ENCODE results near the gene LRP2. TPM values are rescaled to one million over a fixed set of nuclear protein-coding genes. Genes with fewer than 3 reads are reported as not detected.

The LRP2 gene
- total RNA-seq, 1 donor from 2014 or later = 1.00 TPM

DNA sequence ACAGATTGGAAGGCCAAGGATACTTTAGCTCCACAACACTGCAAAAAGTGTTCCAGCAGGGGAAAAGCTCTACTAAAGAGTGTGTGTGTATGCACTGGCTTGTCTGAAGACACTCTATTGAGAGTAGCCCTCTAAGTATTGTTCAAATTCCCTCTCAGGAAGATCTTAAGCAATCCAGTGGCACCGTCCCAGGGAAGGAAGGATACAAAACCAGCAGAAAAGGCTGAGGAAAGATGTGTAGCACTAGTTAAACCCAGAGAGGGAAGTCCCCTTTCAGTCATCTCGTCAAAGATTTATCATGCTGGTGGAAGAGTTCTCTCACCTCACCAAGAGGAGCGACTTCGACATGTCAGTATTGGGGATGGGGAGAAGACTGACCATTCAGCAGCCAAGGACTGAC, 242.5 kb downstream of the LRP2 start:
- FAIRE-seq (no peak), DNase-seq (ENCODE audit: low read depth) (no peak)
- H3K9me3 Mint-ChIP-seq (ENCODE audit: unreplicated experiment) = no peaks in the 10 kb centered on the region
- Histone ChIP-seq H3K9me3 (ENCODE audit: insufficient read depth, low read depth, low read length) (no peaks in the 10 kb centered on the region), H3K4me2 (ENCODE audit: low read length) (no peak overlapping the region), H3K27me3 (ENCODE audit: insufficient read depth, low read length) (no peaks in the 10 kb centered on the region), H4K20me1 (ENCODE audit: insufficient read depth, low read length) (no peaks in the 10 kb centered on the region), H3K27ac (ENCODE audit: low read depth, low read length) (peak overlapping the region; percentile 5), H3K9ac (ENCODE audit: low read length) (no peak overlapping the region), H3K79me2 (ENCODE audit: insufficient read depth, low read length) (no peaks in the 10 kb centered on the region), H2AFZ (ENCODE audit: low read depth, low read length) (no peak overlapping the region), H3K4me1 (ENCODE audit: insufficient read depth, low read length) (peaks cover 10% of the 10 kb centered on the region), H3K4me3 (ENCODE audit: insufficient read depth, low read depth, low read length) (no peak overlapping the region), H3K36me3 (ENCODE audit: insufficient read depth, low read length) (no peaks in the 10 kb centered on the region)
- peak overlapping the region; percentile 68 for H3K27ac Mint-ChIP-seq (ENCODE audit: unreplicated experiment)
- no peak overlapping the region for H3K4me3 Mint-ChIP-seq (ENCODE audit: unreplicated experiment)
- no peak for TF ChIP-seq EZH2 (IDR thresholded peaks at IDR 0.05; ENCODE audit: insufficient read depth, low read length)
- TF ChIP-seq, protein P1, sequence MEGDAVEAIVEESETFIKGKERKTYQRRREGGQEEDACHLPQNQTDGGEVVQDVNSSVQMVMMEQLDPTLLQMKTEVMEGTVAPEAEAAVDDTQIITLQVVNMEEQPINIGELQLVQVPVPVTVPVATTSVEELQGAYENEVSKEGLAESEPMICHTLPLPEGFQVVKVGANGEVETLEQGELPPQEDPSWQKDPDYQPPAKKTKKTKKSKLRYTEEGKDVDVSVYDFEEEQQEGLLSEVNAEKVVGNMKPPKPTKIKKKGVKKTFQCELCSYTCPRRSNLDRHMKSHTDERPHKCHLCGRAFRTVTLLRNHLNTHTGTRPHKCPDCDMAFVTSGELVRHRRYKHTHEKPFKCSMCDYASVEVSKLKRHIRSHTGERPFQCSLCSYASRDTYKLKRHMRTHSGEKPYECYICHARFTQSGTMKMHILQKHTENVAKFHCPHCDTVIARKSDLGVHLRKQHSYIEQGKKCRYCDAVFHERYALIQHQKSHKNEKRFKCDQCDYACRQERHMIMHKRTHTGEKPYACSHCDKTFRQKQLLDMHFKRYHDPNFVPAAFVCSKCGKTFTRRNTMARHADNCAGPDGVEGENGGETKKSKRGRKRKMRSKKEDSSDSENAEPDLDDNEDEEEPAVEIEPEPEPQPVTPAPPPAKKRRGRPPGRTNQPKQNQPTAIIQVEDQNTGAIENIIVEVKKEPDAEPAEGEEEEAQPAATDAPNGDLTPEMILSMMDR (IDR thresholded peaks at IDR 0.05; ENCODE audit: insufficient read depth, low read depth, low read length) = no peak
- H3K4me1 Mint-ChIP-seq (ENCODE audit: low read depth, unreplicated experiment) = peaks cover 10% of the 10 kb centered on the region
- H3K27me3 Mint-ChIP-seq (ENCODE audit: low read depth, unreplicated experiment) = peaks cover 9% of the 10 kb centered on the region
- no peaks in the 10 kb centered on the region for H3K36me3 Mint-ChIP-seq (ENCODE audit: low read depth, unreplicated experiment)

DNA sequence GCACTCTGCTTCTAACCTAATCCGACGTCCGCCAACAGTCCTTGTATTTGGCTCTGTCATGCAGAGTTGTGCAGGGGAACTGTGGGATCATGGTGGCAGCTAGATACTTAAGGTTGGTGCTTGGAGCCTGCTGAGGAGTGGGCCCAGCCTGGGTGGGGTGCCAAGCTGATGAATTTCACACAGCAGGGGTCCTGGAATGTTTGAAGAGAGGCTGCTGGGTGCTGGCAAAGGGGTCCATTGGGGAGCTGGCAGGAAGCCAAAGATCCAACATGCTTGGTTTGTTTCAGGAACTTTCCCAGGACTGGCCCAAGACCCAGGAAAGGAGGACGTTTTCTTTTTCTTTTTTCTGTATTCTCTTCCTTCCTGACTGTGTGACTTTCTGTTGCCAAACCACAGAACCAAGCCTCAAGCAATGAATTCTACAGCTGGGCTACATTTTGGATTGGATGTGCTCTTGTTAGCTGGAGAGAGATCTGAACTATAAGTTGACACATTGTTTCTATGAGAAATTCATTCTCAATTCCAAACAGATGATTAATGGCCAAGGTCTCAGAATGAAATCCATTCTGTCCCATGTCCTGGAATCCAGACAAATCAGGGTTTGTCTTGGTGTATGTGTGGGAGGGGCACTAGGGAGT, 243.1 kb downstream of the LRP2 start:
- Histone ChIP-seq H3K27ac (ENCODE audit: low read depth, low read length) (peak overlapping the region; percentile 17), H3K79me2 (ENCODE audit: insufficient read depth, low read length) (no peaks in the 10 kb centered on the region), H3K36me3 (ENCODE audit: insufficient read depth, low read length) (no peaks in the 10 kb centered on the region), H3K27me3 (ENCODE audit: insufficient read depth, low read length) (no peaks in the 10 kb centered on the region), H3K9me3 (ENCODE audit: insufficient read depth, low read depth, low read length) (no peaks in the 10 kb centered on the region), H3K4me3 (ENCODE audit: insufficient read depth, low read depth, low read length) (no peak overlapping the region), H3K9ac (ENCODE audit: low read length) (no peak overlapping the region), H3K4me2 (ENCODE audit: low read length) (peak overlapping the region; percentile 14), H2AFZ (ENCODE audit: low read depth, low read length) (peak overlapping the region; percentile 9), H3K4me1 (ENCODE audit: insufficient read depth, low read length) (peaks cover 10% of the 10 kb centered on the region), H4K20me1 (ENCODE audit: insufficient read depth, low read length) (no peaks in the 10 kb centered on the region)
- Mint-ChIP-seq H3K36me3 (ENCODE audit: low read depth, unreplicated experiment) (no peaks in the 10 kb centered on the region), H3K9me3 (ENCODE audit: unreplicated experiment) (no peaks in the 10 kb centered on the region), H3K4me3 (ENCODE audit: unreplicated experiment) (no peak overlapping the region), H3K27me3 (ENCODE audit: low read depth, unreplicated experiment) (peaks cover 13% of the 10 kb centered on the region), H3K4me1 (ENCODE audit: low read depth, unreplicated experiment) (peaks cover 10% of the 10 kb centered on the region), H3K27ac (ENCODE audit: unreplicated experiment) (peak overlapping the region; percentile 68)
- FAIRE-seq (no peak), DNase-seq (ENCODE audit: low read depth) (peak; percentile 67)
- TF ChIP-seq, protein P1 (IDR thresholded peaks at IDR 0.05; ENCODE audit: insufficient read depth, low read depth, low read length) = no peak
- TF ChIP-seq EZH2 (IDR thresholded peaks at IDR 0.05; ENCODE audit: insufficient read depth, low read length) = no peak

DNA sequence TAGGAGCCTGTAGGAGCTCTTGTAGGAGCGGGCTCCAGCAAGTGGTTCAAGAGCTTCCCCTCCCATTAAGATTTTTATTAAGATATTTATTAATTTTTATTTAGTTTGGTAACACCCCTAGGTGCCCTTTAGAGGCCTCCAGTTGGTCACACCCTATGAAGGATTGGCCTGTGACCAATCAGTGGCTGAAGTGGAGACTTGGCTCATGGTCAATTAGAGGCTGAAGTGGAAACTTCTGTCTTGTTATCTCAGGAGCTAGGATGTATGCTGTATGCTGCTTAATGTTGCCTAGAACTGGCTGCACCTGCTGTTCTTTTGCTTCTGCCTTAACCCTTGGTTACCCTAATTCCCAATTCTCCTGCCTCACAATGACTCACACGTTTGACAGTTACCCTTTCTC, 244.3 kb downstream of the LRP2 start:
- no peaks in the 10 kb centered on the region for H3K36me3 Mint-ChIP-seq (ENCODE audit: low read depth, unreplicated experiment)
- H3K9me3 Mint-ChIP-seq (ENCODE audit: unreplicated experiment) = no peaks in the 10 kb centered on the region
- H4K20me1 ChIP-seq (ENCODE audit: insufficient read depth, low read length) = no peaks in the 10 kb centered on the region
- no peak for TF ChIP-seq EZH2 (IDR thresholded peaks at IDR 0.05; ENCODE audit: insufficient read depth, low read length)
- TF ChIP-seq, protein P1 (IDR thresholded peaks at IDR 0.05; ENCODE audit: insufficient read depth, low read depth, low read length) = no peak
- no peak overlapping the region for H2AFZ ChIP-seq (ENCODE audit: low read depth, low read length)
- H3K4me1 Mint-ChIP-seq (ENCODE audit: low read depth, unreplicated experiment) = peaks cover 10% of the 10 kb centered on the region
- H3K27me3 Mint-ChIP-seq (ENCODE audit: low read depth, unreplicated experiment) = peaks cover 13% of the 10 kb centered on the region
- no peaks in the 10 kb centered on the region for H3K36me3 ChIP-seq (ENCODE audit: insufficient read depth, low read length)
- no peaks in the 10 kb centered on the region for H3K79me2 ChIP-seq (ENCODE audit: insufficient read depth, low read length)
- no peak overlapping the region for H3K4me3 ChIP-seq (ENCODE audit: insufficient read depth, low read depth, low read length)
- H3K4me2 ChIP-seq (ENCODE audit: low read length) = no peak overlapping the region
- no peaks in the 10 kb centered on the region for H3K9me3 ChIP-seq (ENCODE audit: insufficient read depth, low read depth, low read length)
- no peak overlapping the region for H3K4me3 Mint-ChIP-seq (ENCODE audit: unreplicated experiment)
- H3K4me1 ChIP-seq (ENCODE audit: insufficient read depth, low read length) = peaks cover 10% of the 10 kb centered on the region
- no peak for DNase-seq (ENCODE audit: low read depth)
- no peak overlapping the region for H3K27ac ChIP-seq (ENCODE audit: low read depth, low read length)
- no peak for FAIRE-seq
- H3K27me3 ChIP-seq (ENCODE audit: insufficient read depth, low read length) = no peaks in the 10 kb centered on the region
- H3K27ac Mint-ChIP-seq (ENCODE audit: unreplicated experiment) = no peak overlapping the region
- H3K9ac ChIP-seq (ENCODE audit: low read length) = no peak overlapping the region

All from astrocyte (in vitro differentiated cells and primary cell).